Measurements from ENCODE around the gene PLEKHB2.
"Not testable (repeated sequence)": the region's sequence is repeated elsewhere in the genome, so short reads cannot be mapped to it uniquely, and the experiment has no call there.

Gene PLEKHB2

GRCh38 chr2:131063501-131064283 is 41.4 kb upstream of the PLEKHB2 start:
- Mint-ChIP-seq H3K4me3 (peak overlapping the region in 2 of 3 experiments; percentile 7 to 43), H3K36me3 (ENCODE audit: low read depth) (peaks cover 67% of the 10 kb centered on the region), H3K27ac (peak overlapping the region; percentile 54 to 91 (median 68)), H3K9me3 (no peaks in the 10 kb centered on the region), H3K27me3 (ENCODE audit: low read depth) (no peaks in the 10 kb centered on the region), H3K4me1 (peaks cover 31% of the 10 kb centered on the region)
- no peak for TF ChIP-seq CTCF (IDR thresholded peaks at IDR 0.05; ENCODE audit: unreplicated experiment in 3 of 3)

DNA sequence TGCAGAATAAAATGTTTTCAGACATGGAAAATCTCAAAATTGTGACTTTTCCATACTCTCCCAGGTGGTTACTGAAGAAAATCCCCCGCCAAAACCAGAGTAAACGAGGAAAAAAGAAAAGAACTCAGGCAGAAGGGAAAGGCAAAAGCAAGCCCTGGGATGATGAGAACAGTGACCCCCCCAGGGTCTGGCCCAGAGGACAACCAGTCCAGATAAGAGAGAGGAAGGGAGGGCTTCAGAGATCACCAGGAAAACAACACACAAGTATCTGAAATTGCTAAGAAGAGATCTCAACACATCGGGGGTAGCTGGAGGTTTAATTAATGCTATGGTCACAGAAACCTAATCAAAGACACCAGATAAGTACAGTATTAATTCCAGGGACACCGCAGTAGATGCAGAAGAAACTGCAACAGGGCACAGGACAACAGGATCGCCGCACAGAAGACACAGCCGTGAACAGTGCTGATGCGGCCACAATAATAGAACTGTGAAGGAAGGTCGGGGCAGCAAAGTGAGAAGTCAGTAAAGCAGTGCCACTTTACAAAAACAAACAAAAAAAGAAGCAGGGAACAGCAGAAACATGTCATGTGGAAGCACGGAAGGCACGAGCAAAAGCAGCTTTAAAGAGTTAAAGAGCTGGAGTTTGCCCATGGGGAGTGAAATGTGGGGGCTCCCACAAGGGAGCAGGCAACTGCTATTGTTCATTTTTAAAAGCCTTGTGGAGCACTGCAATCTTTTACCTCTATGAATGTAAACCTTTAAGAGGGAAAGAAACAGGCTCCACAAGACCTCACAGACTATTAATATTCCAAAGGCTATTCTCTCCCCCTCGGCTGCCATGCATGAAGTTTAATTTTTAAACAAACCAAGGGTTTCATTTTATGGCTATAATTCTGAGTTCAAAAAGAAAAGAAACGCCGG is 40.3 kb upstream of the PLEKHB2 start:
- TF ChIP-seq CTCF (IDR thresholded peaks at IDR 0.05; ENCODE audit: unreplicated experiment in 3 of 3), result no peak
- peak overlapping the region; percentile 11 to 44 (median 42) for H3K4me3 Mint-ChIP-seq
- peak overlapping the region; percentile 68 to 91 (median 70) for H3K27ac Mint-ChIP-seq
- H3K27me3 Mint-ChIP-seq (ENCODE audit: low read depth), result no peaks in the 10 kb centered on the region
- no peaks in the 10 kb centered on the region for H3K9me3 Mint-ChIP-seq
- peaks cover 28% of the 10 kb centered on the region for H3K4me1 Mint-ChIP-seq
- peaks cover 66% of the 10 kb centered on the region for H3K36me3 Mint-ChIP-seq (ENCODE audit: low read depth)

- Mint-ChIP-seq H3K36me3 (ENCODE audit: low read depth) (peaks cover 70% of the 10 kb centered on the region), H3K4me3 (no peak overlapping the region)
- no peak for TF ChIP-seq CTCF (IDR thresholded peaks at IDR 0.05; ENCODE audit: unreplicated experiment in 3 of 3)
Observed at GRCh38 chr2:131067465-131068125, 37.5 kb upstream of the PLEKHB2 start.

GRCh38 chr2:131068172-131068571 is 37.0 kb upstream of the PLEKHB2 start:
- Mint-ChIP-seq H3K36me3 (ENCODE audit: low read depth) (peaks cover 68% of the 10 kb centered on the region), H3K4me1 (peaks cover 11% of the 10 kb centered on the region)
- H3K9me3 Mint-ChIP-seq; H3K27me3 Mint-ChIP-seq (ENCODE audit: low read depth); H3K4me3 Mint-ChIP-seq; H3K27ac Mint-ChIP-seq: not testable (repeated sequence)

More at GRCh38 chr2:131067465-131068125, 37.5 kb upstream of the PLEKHB2 start:
- peak overlapping the region in 1 of 3 experiments; percentile 52 for H3K27ac Mint-ChIP-seq
- peaks cover 11% of the 10 kb centered on the region for H3K4me1 Mint-ChIP-seq
- no peaks in the 10 kb centered on the region for H3K27me3 Mint-ChIP-seq (ENCODE audit: low read depth)
- no peaks in the 10 kb centered on the region for H3K9me3 Mint-ChIP-seq

- not testable (repeated sequence) for H3K4me3 Mint-ChIP-seq; H3K4me1 Mint-ChIP-seq; H3K9me3 Mint-ChIP-seq; H3K27ac Mint-ChIP-seq; H3K27me3 Mint-ChIP-seq (ENCODE audit: low read depth)
- H3K36me3 Mint-ChIP-seq (ENCODE audit: low read depth), result peaks cover 81% of the 10 kb centered on the region
Observed at GRCh38 chr2:131075578-131075977, 29.6 kb upstream of the PLEKHB2 start.

- no peak for TF ChIP-seq CTCF (IDR thresholded peaks at IDR 0.05; ENCODE audit: unreplicated experiment in 3 of 3)
- H3K4me1 Mint-ChIP-seq, result peaks cover 6% of the 10 kb centered on the region
- no peaks in the 10 kb centered on the region for H3K27me3 Mint-ChIP-seq (ENCODE audit: low read depth)
- H3K9me3 Mint-ChIP-seq, result no peaks in the 10 kb centered on the region
- no peak overlapping the region for H3K4me3 Mint-ChIP-seq
- peaks cover 80% of the 10 kb centered on the region for H3K36me3 Mint-ChIP-seq (ENCODE audit: low read depth)
- H3K27ac Mint-ChIP-seq, result no peak overlapping the region
Observed at GRCh38 chr2:131076707-131077106, 28.4 kb upstream of the PLEKHB2 start.
